CD4-positive, alpha-beta T cell treated with Interleukin-4 for 1 hour (primary cell): ENCODE data around the gene PCDHGB4.
"Not testable (repeated sequence)": the region's sequence is repeated elsewhere in the genome, so short reads cannot be mapped to it uniquely, and the experiment has no call there.

Experiments
- DNase-seq, 2 donors: peaks; one replicate each; pipeline ENCODE4 v3.0.0-alpha.2; 2020 to 2022

Gene PCDHGB4

GRCh38 chr5:141402553-141403243 lies 15.2 kb downstream of the PCDHGB4 start, which contains the start of gene PCDHGA9:
PCDHGA9 (plus strand) TSS chr5:141402778; CDS start chr5:141402953, 175 bp downstream.
- peak in 1 of 2 donors; percentile 19 for DNase-seq

DNA sequence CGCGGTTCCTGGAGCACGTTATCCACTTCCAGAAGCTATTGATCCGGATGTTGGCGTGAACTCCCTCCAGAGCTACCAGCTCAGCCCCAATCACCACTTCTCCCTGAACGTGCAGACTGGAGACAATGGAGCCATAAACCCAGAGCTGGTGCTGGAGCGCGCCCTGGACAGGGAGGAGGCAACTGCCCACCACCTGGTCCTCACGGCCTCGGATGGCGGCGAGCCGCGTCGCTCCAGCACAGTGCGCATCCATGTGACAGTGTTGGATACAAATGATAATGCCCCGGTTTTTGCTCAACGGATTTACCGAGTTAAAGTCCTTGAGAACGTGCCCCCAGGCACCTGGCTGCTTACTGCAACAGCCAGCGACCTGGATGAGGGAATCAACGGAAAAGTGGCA lies 15.9 kb downstream of the PCDHGB4 start:
- no peak for DNase-seq

GRCh38 chr5:141407790-141408505 lies 20.4 kb downstream of the PCDHGB4 start, which contains the start of gene PCDHGB6:
PCDHGB6 (plus strand) TSS chr5:141408021; CDS start chr5:141408203, 182 bp downstream.
- peak; percentile 27 to 44 for DNase-seq

DNA sequence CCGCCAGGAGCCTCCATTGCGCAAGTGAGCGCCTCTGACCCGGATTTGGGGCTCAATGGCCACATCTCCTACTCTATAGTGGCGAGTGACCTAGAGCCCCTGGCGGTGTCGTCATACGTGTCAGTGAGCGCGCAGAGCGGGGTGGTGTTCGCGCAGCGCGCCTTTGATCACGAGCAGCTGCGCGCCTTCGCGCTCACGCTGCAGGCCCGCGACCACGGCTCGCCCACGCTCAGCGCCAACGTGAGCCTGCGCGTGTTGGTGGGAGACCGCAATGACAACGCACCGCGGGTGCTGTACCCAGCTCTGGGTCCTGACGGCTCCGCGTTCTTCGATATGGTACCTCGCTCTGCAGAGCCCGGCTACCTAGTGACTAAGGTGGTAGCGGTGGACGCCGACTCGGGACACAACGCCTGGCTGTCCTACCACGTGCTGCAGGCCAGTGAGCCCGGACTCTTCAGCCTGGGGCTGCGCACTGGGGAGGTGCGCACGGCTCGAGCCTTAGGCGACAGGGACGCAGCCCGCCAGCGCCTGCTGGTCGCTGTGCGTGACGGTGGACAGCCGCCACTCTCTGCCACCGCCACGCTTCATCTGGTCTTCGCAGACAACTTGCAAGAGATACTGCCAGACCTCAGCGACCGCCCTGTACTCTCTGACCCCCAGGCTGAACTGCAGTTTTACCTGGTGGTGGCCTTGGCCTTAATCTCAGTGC lies 22.3 kb downstream of the PCDHGB4 start:
- DNase-seq: no peak

GRCh38 chr5:141411575-141411974 lies 24.1 kb downstream of the PCDHGB4 start:
- DNase-seq: no peak

- DNase-seq: peak; percentile 60 to 65
These were observed 25.5 kb downstream of the PCDHGB4 start, which contains the start of gene PCDHGA10 for GRCh38 chr5:141412854-141413539. PCDHGA10 (plus strand) TSS chr5:141412987; CDS start chr5:141413176, 189 bp downstream.

DNA sequence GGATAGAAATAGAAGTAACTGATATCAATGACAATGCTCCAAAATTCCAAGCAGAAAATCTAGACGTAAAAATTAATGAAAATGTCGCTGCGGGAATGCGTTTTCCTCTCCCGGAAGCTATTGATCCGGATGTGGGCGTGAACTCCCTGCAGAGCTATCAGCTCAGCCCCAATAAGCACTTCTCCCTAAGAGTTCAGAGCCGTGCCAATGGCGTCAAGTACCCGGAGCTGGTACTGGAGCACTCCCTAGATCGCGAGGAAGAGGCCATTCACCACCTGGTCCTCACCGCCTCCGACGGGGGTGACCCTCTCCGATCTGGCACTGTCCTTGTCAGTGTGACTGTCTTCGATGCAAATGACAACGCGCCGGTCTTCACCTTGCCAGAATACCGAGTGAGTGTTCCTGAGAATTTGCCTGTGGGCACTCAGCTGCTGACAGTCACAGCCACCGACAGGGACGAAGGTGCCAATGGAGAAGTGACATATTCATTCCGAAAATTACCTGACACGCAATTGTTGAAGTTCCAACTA lies 26.1 kb downstream of the PCDHGB4 start:
- DNase-seq: no peak

- DNase-seq: not testable (repeated sequence)
These were observed 27.2 kb downstream of the PCDHGB4 start for GRCh38 chr5:141414548-141415274.

- DNase-seq: not testable (repeated sequence)
These were observed 27.7 kb downstream of the PCDHGB4 start for GRCh38 chr5:141415275-141415618.

GRCh38 chr5:141417494-141418172 lies 30.1 kb downstream of the PCDHGB4 start, which contains the start of gene PCDHGB7:
PCDHGB7 (plus strand) TSS chr5:141417677; CDS start chr5:141417860, 183 bp downstream.
- peak; percentile 46 to 55 for DNase-seq

DNA sequence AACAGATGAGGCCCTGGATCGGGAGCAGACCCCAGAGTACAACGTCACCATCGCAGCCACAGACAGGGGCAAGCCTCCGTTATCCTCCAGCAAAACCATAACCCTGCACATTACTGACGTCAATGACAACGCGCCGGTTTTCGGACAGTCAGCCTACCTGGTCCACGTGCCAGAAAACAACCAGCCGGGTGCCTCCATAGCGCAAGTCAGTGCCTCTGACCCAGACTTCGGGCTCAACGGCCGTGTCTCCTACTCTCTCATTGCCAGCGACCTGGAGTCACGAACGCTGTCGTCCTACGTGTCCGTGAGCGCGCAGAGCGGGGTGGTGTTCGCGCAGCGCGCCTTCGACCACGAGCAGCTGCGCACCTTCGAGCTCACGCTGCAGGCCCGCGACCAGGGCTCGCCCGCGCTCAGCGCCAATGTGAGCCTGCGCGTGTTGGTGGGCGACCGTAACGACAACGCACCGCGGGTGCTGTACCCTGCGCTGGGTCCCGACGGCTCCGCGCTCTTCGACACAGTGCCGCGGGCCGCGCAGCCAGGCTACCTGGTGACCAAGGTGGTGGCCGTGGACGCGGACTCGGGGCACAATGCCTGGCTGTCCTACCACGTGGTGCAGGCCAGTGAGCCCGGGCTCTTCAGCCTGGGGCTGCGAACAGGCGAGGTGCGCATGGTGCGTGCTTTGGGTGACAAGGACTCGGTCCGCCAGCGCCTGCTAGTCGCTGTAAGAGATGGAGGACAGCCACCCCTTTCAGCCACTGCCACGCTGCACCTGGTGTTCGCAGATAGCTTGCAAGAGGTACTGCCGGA lies 31.8 kb downstream of the PCDHGB4 start:
- DNase-seq: no peak

DNA sequence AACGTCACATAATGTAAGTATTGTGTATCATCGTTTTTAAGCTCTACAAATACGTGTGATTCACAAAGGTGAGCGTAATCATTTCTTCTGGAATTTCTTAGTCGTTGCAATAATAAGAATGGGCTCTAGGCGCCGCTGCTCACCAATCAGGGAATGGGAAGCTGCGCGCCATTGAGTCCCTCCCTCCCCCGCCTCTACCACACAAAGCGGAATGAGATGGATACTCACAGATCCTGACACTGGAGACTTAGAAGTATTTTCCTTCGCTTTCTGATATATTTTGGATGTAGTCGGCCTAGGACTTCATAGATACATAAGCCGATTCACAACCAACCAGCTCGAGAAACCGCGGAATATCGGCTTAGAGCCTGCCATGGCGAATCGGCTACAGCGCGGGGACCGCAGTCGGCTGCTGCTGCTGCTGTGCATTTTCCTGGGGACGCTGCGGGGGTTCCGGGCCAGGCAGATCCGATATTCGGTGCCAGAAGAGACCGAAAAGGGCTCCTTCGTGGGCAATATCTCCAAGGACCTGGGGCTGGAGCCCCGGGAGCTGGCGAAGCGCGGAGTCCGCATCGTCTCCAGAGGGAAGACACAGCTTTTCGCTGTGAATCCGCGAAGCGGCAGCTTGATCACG lies 33.5 kb downstream of the PCDHGB4 start, which contains the start of gene PCDHGA11:
PCDHGA11 (plus strand) TSS at position 197 of the 634 bp plus-strand sequence; CDS start at position 374, 177 bp downstream.
- DNase-seq: peak; percentile 34 to 55

DNA sequence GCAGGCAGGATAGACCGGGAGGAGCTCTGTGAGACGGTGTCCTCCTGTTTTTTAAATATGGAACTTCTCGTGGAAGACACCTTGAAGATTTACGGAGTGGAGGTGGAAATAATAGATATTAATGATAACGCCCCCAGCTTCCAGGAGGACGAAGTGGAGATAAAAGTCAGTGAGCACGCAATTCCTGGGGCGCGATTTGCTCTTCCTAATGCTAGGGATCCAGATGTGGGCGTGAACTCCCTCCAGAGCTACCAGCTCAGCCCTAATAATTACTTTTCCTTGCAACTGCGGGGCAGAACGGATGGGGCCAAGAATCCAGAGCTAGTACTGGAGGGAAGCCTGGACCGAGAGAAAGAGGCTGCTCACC lies 34.0 kb downstream of the PCDHGB4 start:
- no peak for DNase-seq

- no peak for DNase-seq
These were observed 35.3 kb downstream of the PCDHGB4 start for GRCh38 chr5:141422742-141423291.

GRCh38 chr5:141427783-141428426 lies 40.4 kb downstream of the PCDHGB4 start:
- no peak for DNase-seq

DNA sequence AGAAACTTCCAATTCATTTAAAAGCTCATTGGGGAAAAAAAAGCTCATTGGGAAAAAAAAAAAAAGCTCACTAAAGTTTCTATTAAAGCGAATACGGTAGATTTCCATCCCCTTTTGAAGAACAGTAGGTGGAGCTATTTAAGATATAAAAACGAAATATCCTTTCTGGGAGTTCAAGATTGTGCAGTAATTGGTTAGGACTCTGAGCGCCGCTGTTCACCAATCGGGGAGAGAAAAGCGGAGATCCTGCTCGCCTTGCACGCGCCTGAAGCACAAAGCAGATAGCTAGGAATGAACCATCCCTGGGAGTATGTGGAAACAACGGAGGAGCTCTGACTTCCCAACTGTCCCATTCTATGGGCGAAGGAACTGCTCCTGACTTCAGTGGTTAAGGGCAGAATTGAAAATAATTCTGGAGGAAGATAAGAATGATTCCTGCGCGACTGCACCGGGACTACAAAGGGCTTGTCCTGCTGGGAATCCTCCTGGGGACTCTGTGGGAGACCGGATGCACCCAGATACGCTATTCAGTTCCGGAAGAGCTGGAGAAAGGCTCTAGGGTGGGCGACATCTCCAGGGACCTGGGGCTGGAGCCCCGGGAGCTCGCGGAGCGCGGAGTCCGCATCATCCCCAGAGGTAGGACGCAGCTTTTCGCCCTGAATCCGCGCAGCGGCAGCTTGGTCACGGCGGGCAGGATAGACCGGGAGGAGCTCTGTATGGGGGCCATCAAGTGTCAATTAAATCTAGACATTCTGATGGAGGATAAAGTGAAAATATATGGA lies 43.0 kb downstream of the PCDHGB4 start, which contains the start of gene PCDHGA12:
PCDHGA12 (plus strand) TSS at position 176 of the 782 bp plus-strand sequence; CDS start at position 429, 253 bp downstream.
- DNase-seq: peak; percentile 27 to 42

DNA sequence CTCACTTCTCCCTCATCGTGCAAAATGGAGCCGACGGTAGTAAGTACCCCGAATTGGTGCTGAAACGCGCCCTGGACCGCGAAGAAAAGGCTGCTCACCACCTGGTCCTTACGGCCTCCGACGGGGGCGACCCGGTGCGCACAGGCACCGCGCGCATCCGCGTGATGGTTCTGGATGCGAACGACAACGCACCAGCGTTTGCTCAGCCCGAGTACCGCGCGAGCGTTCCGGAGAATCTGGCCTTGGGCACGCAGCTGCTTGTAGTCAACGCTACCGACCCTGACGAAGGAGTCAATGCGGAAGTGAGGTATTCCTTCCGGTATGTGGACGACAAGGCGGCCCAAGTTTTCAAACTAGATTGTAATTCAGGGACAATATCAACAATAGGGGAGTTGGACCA lies 43.8 kb downstream of the PCDHGB4 start:
- no peak for DNase-seq

GRCh38 chr5:141432308-141432707 lies 44.8 kb downstream of the PCDHGB4 start:
- not testable (repeated sequence) for DNase-seq
